HPDE6-E6E7 (cell line): ENCODE data around the gene ALDH1L2.
A peak's percentile ranks its signal among the peaks of the same experiment; 100 is the strongest.
"Not testable (repeated sequence)": the region's sequence is repeated elsewhere in the genome, so short reads cannot be mapped to it uniquely, and the experiment has no call there.

Experiments used
- DNase-seq: peaks from one replicate; pipeline ENCODE4 v3.0.0; 2011; ENCODE audit warnings: missing footprints; ENCODE audit errors: extremely low spot score

ALDH1L2 gene

GRCh38 chr12:105084251-105085250 lies at the start of gene ALDH1L2:
Gene ALDH1L2, minus strand, starts transcription at chr12:105084458. Its CDS starts 22 bp downstream, at chr12:105084436.
- peak; percentile 50 for DNase-seq

- no peak for DNase-seq
These were observed 36.3 kb upstream of the ALDH1L2 start for GRCh38 chr12:105120551-105120950.

GRCh38 chr12:105116969-105117368 lies 32.7 kb upstream of the ALDH1L2 start:
- DNase-seq, result no peak

GRCh38 chr12:105113094-105113493 lies 28.8 kb upstream of the ALDH1L2 start:
- DNase-seq, result no peak

- DNase-seq, result no peak
These were observed 26.6 kb upstream of the ALDH1L2 start for GRCh38 chr12:105110851-105111250.

- DNase-seq, result no peak
These were observed 25.4 kb upstream of the ALDH1L2 start for GRCh38 chr12:105109465-105110212.

GRCh38 chr12:105107494-105108371 lies 23.5 kb upstream of the ALDH1L2 start, which contains the start of gene WASHC4:
Gene WASHC4, plus strand, starts transcription at chr12:105107731. Its CDS starts 70 bp downstream, at chr12:105107801.
- peak; percentile 96 for DNase-seq

- DNase-seq, result no peak
These were observed 22.9 kb upstream of the ALDH1L2 start for GRCh38 chr12:105107171-105107493.

GRCh38 chr12:105106621-105107020 lies 22.4 kb upstream of the ALDH1L2 start:
- DNase-seq, result no peak

- DNase-seq, result no peak
These were observed 20.5 kb upstream of the ALDH1L2 start for GRCh38 chr12:105104762-105105161.

- no peak for DNase-seq
These were observed 18.4 kb upstream of the ALDH1L2 start for GRCh38 chr12:105102673-105103072.

- no peak for DNase-seq
These were observed 16.7 kb upstream of the ALDH1L2 start for GRCh38 chr12:105100998-105101397.

GRCh38 chr12:105100207-105100985 lies 16.1 kb upstream of the ALDH1L2 start:
- DNase-seq, result no peak

- DNase-seq, result no peak
These were observed 15.1 kb upstream of the ALDH1L2 start for GRCh38 chr12:105099356-105099755.

- DNase-seq, result not testable (repeated sequence)
These were observed 11.1 kb upstream of the ALDH1L2 start for GRCh38 chr12:105095338-105095737.

GRCh38 chr12:105092336-105092735 lies 8.1 kb upstream of the ALDH1L2 start:
- DNase-seq, result peak; percentile 63

GRCh38 chr12:105091476-105092206 lies 7.4 kb upstream of the ALDH1L2 start:
- DNase-seq, result no peak

- DNase-seq, result no peak
These were observed 6.1 kb upstream of the ALDH1L2 start for GRCh38 chr12:105090361-105090760.

- no peak for DNase-seq
These were observed 5.6 kb upstream of the ALDH1L2 start for GRCh38 chr12:105089817-105090216.

GRCh38 chr12:105085501-105085900 lies 1.2 kb upstream of the ALDH1L2 start:
- DNase-seq, result no peak
